HL-60/S4 (cell line): ENCODE results near the gene CTSG.
"Not testable (repeated sequence)": the region's sequence is repeated elsewhere in the genome, so short reads cannot be mapped to it uniquely, and the experiment has no call there.

Experiments
- in situ Hi-C: fragments of 300-500 bp; cut with MboI; formaldehyde crosslinking; loops from 2 replicates; pipeline ENCODE4 v1.14.3; 2022; ENCODE audit warnings: low sequenced_read_pairs

Gene CTSG

GRCh38 chr14:24549064-24549463 is 27.0 kb downstream of the CTSG start:
- in situ Hi-C loops, result not testable (repeated sequence)

GRCh38 chr14:24542346-24542936 is 33.6 kb downstream of the CTSG start:
- in situ Hi-C loops, result no loop called here

GRCh38 chr14:24535737-24536136 is 40.3 kb downstream of the CTSG start:
- in situ Hi-C loops, result no loop called here

- in situ Hi-C loops, result no loop called here
These were observed 41.8 kb downstream of the CTSG start for GRCh38 chr14:24534286-24534685.

GRCh38 chr14:24525877-24526620 is 50.0 kb downstream of the CTSG start:
- in situ Hi-C loops, result not testable (repeated sequence)
